Panc1 (cell line): ENCODE data around the gene UBE3B. TPM values are rescaled to one million over a fixed set of nuclear protein-coding genes. Genes with fewer than 3 reads are reported as not detected.

Experiments used
- ATAC-seq: fragments of 200-7000 bp; cut with Tn5 transposase; 2 replicates; pipeline ENCODE4 v1.9.1; 2020; ENCODE audit warnings: mild to moderate bottlenecking, moderate library complexity
- BruUV-seq: library from RNA; stranded (reverse); fragments of 400-500 nt; replicated peaks from 2 replicates; lab custom pipeline; 2021; lab: Mats Ljungman, UMichigan
- CTCF ChIA-PET: fragments of 300-600 bp; sonication (Branson Sonifier 250); formaldehyde crosslinking; loops from one replicate; lab custom pipeline; 2022; ENCODE audit warnings: antibody characterized with exemption; lab: Charles Lee
- POLR2A ChIA-PET: fragments of 300-600 bp; sonication (Branson Sonifier 250); formaldehyde crosslinking; loops from one replicate; lab custom pipeline; 2022; ENCODE audit warnings: antibody characterized with exemption; lab: Charles Lee
- DNase-seq: peaks from one replicate; pipeline ENCODE4 v3.0.0-alpha.2; 2010; ENCODE audit warnings: low read depth, low spot score
- H3K27ac ChIP-seq: 2 replicates; pipeline ENCODE4 v1.5.1; 2011; ENCODE audit warnings: mild to moderate bottlenecking, low read length, inconsistent platforms
- H3K27me3 ChIP-seq: fragments of 200-500 bp; sonication (Bioruptor generic); 2 replicates; pipeline ENCODE4 v1.6.0; 2014; ENCODE audit warnings: low read length, inconsistent platforms; ENCODE audit not compliant: control insufficient read depth, insufficient read depth
- H3K36me3 ChIP-seq: fragments of 200-500 bp; sonication (Bioruptor generic); 2 replicates; pipeline ENCODE4 v1.5.1; 2014; ENCODE audit warnings: inconsistent platforms, mild to moderate bottlenecking, low read length, moderate library complexity; ENCODE audit not compliant: control insufficient read depth, insufficient read depth
- H3K4me1 ChIP-seq: 2 replicates; pipeline ENCODE4 v1.5.1; 2011; ENCODE audit warnings: inconsistent platforms, mild to moderate bottlenecking, low read length, moderate library complexity; ENCODE audit not compliant: control insufficient read depth, insufficient read depth
- H3K4me3 ChIP-seq, 2 experiments: 2 replicates each; pipeline ENCODE4 v1.5.1; 2011 to 2012; ENCODE audit warnings: low read depth in 2 of 2, low read length in 2 of 2, mild to moderate bottlenecking in 2 of 2, inconsistent platforms in 1 of 2, moderate library complexity in 1 of 2
- H3K9me3 ChIP-seq: fragments of 200-500 bp; sonication (Bioruptor generic); 2 replicates; pipeline ENCODE4 v1.5.1; 2014; ENCODE audit warnings: low read depth, mild to moderate bottlenecking, inconsistent platforms, low read length, moderate library complexity; ENCODE audit not compliant: control insufficient read depth, insufficient read depth
- CTCF ChIP-seq: fragments of 450-650 bp; IDR thresholded peaks from 2 replicates; pipeline ENCODE4 v1.5.1; 2017; ENCODE audit warnings: mild to moderate bottlenecking
- POLR2AphosphoS5 ChIP-seq: IDR thresholded peaks from 2 replicates; pipeline ENCODE4 v1.6.1; 2012; ENCODE audit warnings: mild to moderate bottlenecking, low read depth, low read length, moderate library complexity
- REST ChIP-seq, 2 experiments: IDR thresholded peaks; 2 replicates each; pipeline ENCODE4 v1.6.1; 2011 to 2012; ENCODE audit warnings: low read depth in 2 of 2, control low read depth in 1 of 2, low read length in 1 of 2, mild to moderate bottlenecking in 1 of 2, moderate library complexity in 1 of 2; ENCODE audit not compliant: insufficient read depth in 1 of 2
- SIN3A ChIP-seq: IDR thresholded peaks from 2 replicates; pipeline ENCODE4 v1.6.1; 2012; ENCODE audit warnings: low read depth, mild to moderate bottlenecking, low read length, moderate library complexity, borderline replicate concordance; ENCODE audit not compliant: insufficient read depth
- TCF7L2 ChIP-seq: IDR thresholded peaks from 2 replicates; pipeline ENCODE4 v1.6.1; 2011; ENCODE audit warnings: mild to moderate bottlenecking, low read depth, low read length, inconsistent platforms
- in situ Hi-C: cut with HindIII; loops from 2 replicates; pipeline ENCODE4 v1.10.0; 2016; ENCODE audit warnings: low sequenced_read_pairs, low pct_unique_long_range_greater_than_20kb
- intact Hi-C: fragments of 100-400 bp; cut with micrococcal nuclease; formaldehyde crosslinking; loops from one replicate; pipeline ENCODE4 v1.10.0; 2022; ENCODE audit not compliant: unreplicated experiment
- total RNA-seq: library from RNA; stranded (reverse); gene quantifications from one replicate; pipeline ENCODE4 v1.2.1, GENCODE V29; 2021; ENCODE audit not compliant: unreplicated experiment

Gene UBE3B
- total RNA-seq, 1 experiment from 2014 or later: 38.9 TPM

GRCh38 chr12:109580272-109580671 lies 102.8 kb downstream of the UBE3B start:
- Histone ChIP-seq H3K36me3 (peaks cover 3% of the 10 kb centered on the region), H3K4me1 (no peaks in the 10 kb centered on the region)

GRCh38 chr12:109580684-109581333 lies 103.4 kb downstream of the UBE3B start:
- CTCF ChIA-PET: no interaction called here
- in situ Hi-C loops (no loop called here), intact Hi-C loops (no loop called here)
- DNase-seq (no peak), ATAC-seq (no peak)
- H3K4me1 ChIP-seq: no peaks in the 10 kb centered on the region
- H3K27ac ChIP-seq: no peak overlapping the region
- H3K4me3 ChIP-seq: no peak overlapping the region
- no TSS peak for BruUV-seq
- H3K36me3 ChIP-seq: peaks cover 3% of the 10 kb centered on the region
- POLR2A ChIA-PET: no interaction called here
- H3K9me3 ChIP-seq: no peaks in the 10 kb centered on the region
- TF ChIP-seq CTCF: no peak
- TF ChIP-seq REST (IDR thresholded peaks at IDR 0.05; ENCODE audit: insufficient read depth in 1 of 2, low read depth in 2 of 2, low read length in 1 of 2): no peak
- no peak for TF ChIP-seq POLR2AphosphoS5
- no peak for TF ChIP-seq SIN3A
- no peak for TF ChIP-seq TCF7L2
- no peaks in the 10 kb centered on the region for H3K27me3 ChIP-seq

More at GRCh38 chr12:109580272-109580671, 102.8 kb downstream of the UBE3B start:
- no peak overlapping the region for H3K4me3 ChIP-seq
- H3K27ac ChIP-seq: no peak overlapping the region
- no peak for TF ChIP-seq TCF7L2
- no peak for TF ChIP-seq SIN3A
- TF ChIP-seq REST (IDR thresholded peaks at IDR 0.05; ENCODE audit: insufficient read depth in 1 of 2, low read depth in 2 of 2, low read length in 1 of 2): no peak
- TF ChIP-seq POLR2AphosphoS5: no peak
- no peak for TF ChIP-seq CTCF
- DNase-seq: no peak
- H3K9me3 ChIP-seq: no peaks in the 10 kb centered on the region
- POLR2A ChIA-PET: no interaction called here
- BruUV-seq: no TSS peak
- H3K27me3 ChIP-seq: no peaks in the 10 kb centered on the region
- intact Hi-C loops: no loop called here
- CTCF ChIA-PET: no interaction called here
- in situ Hi-C loops: no loop called here
- no peak; the same call in 1 of the 2 replicates for ATAC-seq
